PC-3 (cell line): ENCODE measurements around the gene CACNA1C. TPM values are rescaled to one million over a fixed set of nuclear protein-coding genes. Genes with fewer than 3 reads are reported as not detected.

Experiments
- ATAC-seq: fragments of 200-7000 bp; cut with Tn5 transposase; 2 replicates; pipeline ENCODE4 v1.9.1; 2020; ENCODE audit warnings: mild to moderate bottlenecking, moderate library complexity
- BruUV-seq: library from RNA; stranded (reverse); fragments of 400-500 nt; replicated peaks from 2 replicates; lab custom pipeline; 2021; lab: Mats Ljungman, UMichigan
- CTCF ChIA-PET: fragments of 300-600 bp; sonication (Branson Sonifier 250); formaldehyde crosslinking; loops from one replicate; lab custom pipeline; 2022; ENCODE audit warnings: antibody characterized with exemption; lab: Charles Lee
- POLR2A ChIA-PET: fragments of 300-600 bp; sonication (Branson Sonifier 250); formaldehyde crosslinking; loops from one replicate; lab custom pipeline; 2022; ENCODE audit warnings: antibody characterized with exemption; ENCODE audit not compliant: unreplicated experiment; lab: Charles Lee
- DNase-seq: peaks from one replicate; pipeline ENCODE4 v3.0.0-alpha.2; 2015
- H2AFZ ChIP-seq: fragments of 300-600 bp; sonication (generic); 2 replicates; pipeline ENCODE4 v1.6.0; 2016; ENCODE audit warnings: antibody characterized with exemption, low read length
- H3F3A ChIP-seq: fragments of 300-600 bp; sonication (generic); one replicate; pipeline ENCODE4 v1.6.0; 2017; ENCODE audit warnings: antibody characterized with exemption, low read length, control low read depth, mild to moderate bottlenecking; ENCODE audit not compliant: unreplicated experiment
- H3K27ac ChIP-seq: fragments of 300-600 bp; sonication (generic); 2 replicates; pipeline ENCODE4 v1.5.1; 2016; ENCODE audit warnings: mild to moderate bottlenecking, low read length
- H3K27me3 ChIP-seq: fragments of 300-600 bp; sonication (generic); 2 replicates; pipeline ENCODE4 v1.6.1; 2016; ENCODE audit warnings: low read length, mixed read lengths
- H3K36me3 ChIP-seq: fragments of 300-600 bp; sonication (generic); 2 replicates; pipeline ENCODE4 v1.6.1; 2016; ENCODE audit warnings: low read depth, mixed run types, low read length, mixed read lengths
- H3K4me1 ChIP-seq: fragments of 300-600 bp; sonication (generic); 2 replicates; pipeline ENCODE4 v1.5.1; 2016; ENCODE audit warnings: low read length; ENCODE audit not compliant: insufficient read depth
- H3K4me2 ChIP-seq: fragments of 300-600 bp; sonication (generic); 2 replicates; pipeline ENCODE4 v1.6.0; 2016; ENCODE audit warnings: low read length
- H3K4me3 ChIP-seq: fragments of 300-600 bp; sonication (generic); 2 replicates; pipeline ENCODE4 v1.5.1; 2016; ENCODE audit warnings: mild to moderate bottlenecking, low read length, mixed read lengths
- H3K79me2 ChIP-seq: fragments of 300-600 bp; sonication (generic); 2 replicates; pipeline ENCODE4 v1.6.1; 2017; ENCODE audit warnings: low read length, mixed read lengths
- H3K9ac ChIP-seq: fragments of 300-600 bp; sonication (generic); 2 replicates; pipeline ENCODE4 v1.6.0; 2016; ENCODE audit warnings: mild to moderate bottlenecking, low read length
- H3K9me2 ChIP-seq: fragments of 300-600 bp; sonication (generic); replicated peaks from 2 replicates; pipeline ENCODE4 v1.6.1; 2016; ENCODE audit warnings: mixed run types, low read length, mixed read lengths
- H3K9me3 ChIP-seq: fragments of 300-600 bp; sonication (generic); 2 replicates; pipeline ENCODE4 v1.6.1; 2016; ENCODE audit warnings: low read length, mixed read lengths
- H4K20me1 ChIP-seq: fragments of 300-600 bp; sonication (generic); 2 replicates; pipeline ENCODE4 v1.6.1; 2016; ENCODE audit warnings: low read length, mixed read lengths
- CTCF ChIP-seq: fragments of 300-600 bp; sonication (generic); conservative IDR thresholded peaks from 2 replicates; pipeline ENCODE4 v1.5.1; 2017; ENCODE audit warnings: antibody characterized with exemption, low read depth, mild to moderate bottlenecking, low read length
- EZH2 ChIP-seq: fragments of 300-600 bp; sonication (generic); IDR thresholded peaks from one replicate; pipeline ENCODE4 v1.6.1; 2017; ENCODE audit warnings: antibody characterized with exemption, mild to moderate bottlenecking, low read length; ENCODE audit not compliant: unreplicated experiment
- EZH2phosphoT487 ChIP-seq: fragments of 300-600 bp; sonication (generic); IDR thresholded peaks from 2 replicates; pipeline ENCODE4 v1.6.1; 2018; ENCODE audit warnings: mild to moderate bottlenecking, antibody characterized with exemption, low read length, borderline replicate concordance
- intact Hi-C: fragments of 100-400 bp; cut with micrococcal nuclease; formaldehyde crosslinking; loops from 2 replicates; pipeline ENCODE4 v1.9.0; 2023
- total RNA-seq: library from RNA; depleted of rRNA; stranded (reverse); fragments of >200 nt; gene quantifications from 2 replicates; pipeline ENCODE4 v1.2.3, GENCODE V29; 2014

Gene CACNA1C
- total RNA-seq, 1 experiment from 2014 or later: not detected

- ChIA-PET CTCF (no interaction called here), POLR2A (no interaction called here)
- H3K27ac ChIP-seq: no peak overlapping the region
- no peak overlapping the region for H3K4me3 ChIP-seq
- DNase-seq (no peak), ATAC-seq (no peak)
- H3F3A ChIP-seq: no peaks in the 10 kb centered on the region
- no peak overlapping the region for H2AFZ ChIP-seq
- H3K4me1 ChIP-seq: no peaks in the 10 kb centered on the region
- no peaks in the 10 kb centered on the region for H3K79me2 ChIP-seq
- TF ChIP-seq CTCF: no peak
- TF ChIP-seq EZH2: no peak
- TF ChIP-seq EZH2phosphoT487: no peak
- no peaks in the 10 kb centered on the region for H3K9me3 ChIP-seq
- H3K27me3 ChIP-seq: peaks cover 72% of the 10 kb centered on the region
- no peak overlapping the region for H3K9ac ChIP-seq
- intact Hi-C loops: no loop called here
- no peaks in the 10 kb centered on the region for H3K36me3 ChIP-seq
- no peaks in the 10 kb centered on the region for H3K9me2 ChIP-seq
- no peaks in the 10 kb centered on the region for H4K20me1 ChIP-seq
- no TSS peak for BruUV-seq
- H3K4me2 ChIP-seq: no peak overlapping the region
These were observed 365.8 kb downstream of the CACNA1C start for GRCh38 chr12:2418579-2418978.

- H3K4me2 ChIP-seq: no peak overlapping the region
- no peaks in the 10 kb centered on the region for H3K9me3 ChIP-seq
- no peak for ATAC-seq
- no peak overlapping the region for H3K9ac ChIP-seq
- CTCF ChIA-PET: no interaction called here
- H3K27ac ChIP-seq: no peak overlapping the region
- H3K79me2 ChIP-seq: no peaks in the 10 kb centered on the region
- no peaks in the 10 kb centered on the region for H4K20me1 ChIP-seq
- intact Hi-C loops: no loop called here
- no peaks in the 10 kb centered on the region for H3K4me1 ChIP-seq
- POLR2A ChIA-PET: no interaction called here
- no peak overlapping the region for H3K4me3 ChIP-seq
- TF ChIP-seq EZH2phosphoT487: no peak
- TF ChIP-seq CTCF: no peak
- no peak for TF ChIP-seq EZH2
- no peaks in the 10 kb centered on the region for H3F3A ChIP-seq
- no peak overlapping the region for H2AFZ ChIP-seq
- no peak for DNase-seq
- no peaks in the 10 kb centered on the region for H3K9me2 ChIP-seq
- no peaks in the 10 kb centered on the region for H3K36me3 ChIP-seq
- BruUV-seq: no TSS peak
- peaks cover 59% of the 10 kb centered on the region for H3K27me3 ChIP-seq
These were observed 369.8 kb downstream of the CACNA1C start for GRCh38 chr12:2422591-2422990.

- Histone ChIP-seq H3F3A (no peaks in the 10 kb centered on the region), H3K27ac (no peak overlapping the region), H3K79me2 (no peaks in the 10 kb centered on the region), H3K9me2 (no peaks in the 10 kb centered on the region), H3K27me3 (peaks cover 48% of the 10 kb centered on the region), H2AFZ (no peak overlapping the region), H3K4me1 (no peaks in the 10 kb centered on the region), H3K4me2 (no peak overlapping the region), H3K4me3 (no peak overlapping the region), H4K20me1 (no peaks in the 10 kb centered on the region), H3K9me3 (no peaks in the 10 kb centered on the region), H3K9ac (no peak overlapping the region), H3K36me3 (no peaks in the 10 kb centered on the region)
- ChIA-PET CTCF (no interaction called here), POLR2A (no interaction called here)
- no peak for TF ChIP-seq CTCF
- TF ChIP-seq EZH2: no peak
- TF ChIP-seq EZH2phosphoT487: no peak
- no peak for DNase-seq
- intact Hi-C loops: no loop called here
- ATAC-seq: no peak
- BruUV-seq: no TSS peak
These were observed 376.2 kb downstream of the CACNA1C start for GRCh38 chr12:2429032-2429431.
